Measurements from ENCODE around the gene P2RY11. TPM values are rescaled to one million over a fixed set of nuclear protein-coding genes. Genes with fewer than 3 reads are reported as not detected.

P2RY11 gene
- total RNA-seq, 1 donor from 2014 or later = 15.7 TPM

DNA sequence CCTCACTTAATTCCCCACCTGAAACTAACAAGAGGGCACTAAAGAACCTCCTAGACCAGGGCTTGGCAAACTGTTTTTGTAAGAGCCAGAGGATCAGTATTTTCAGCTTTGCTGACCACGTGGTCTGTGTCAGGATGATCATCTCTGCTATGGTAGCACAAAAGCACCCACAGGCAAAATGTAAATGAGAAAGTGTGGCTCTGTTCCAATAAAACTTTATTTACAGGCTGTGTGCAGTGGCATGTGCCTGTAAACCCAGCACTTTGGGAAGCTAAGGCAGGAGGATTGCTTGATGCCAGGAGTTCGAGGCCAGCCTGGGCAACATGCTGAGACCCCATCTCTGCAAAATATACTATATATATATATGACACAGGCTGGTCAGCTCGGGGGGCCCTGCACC, 52.0 kb downstream of the P2RY11 start:
- no peaks in the 10 kb centered on the region for H3K4me1 Mint-ChIP-seq (ENCODE audit: unreplicated experiment)
- H3K27me3 Mint-ChIP-seq (ENCODE audit: unreplicated experiment) = no peaks in the 10 kb centered on the region
- no peak overlapping the region for H3K4me3 Mint-ChIP-seq (ENCODE audit: unreplicated experiment)
- TF ChIP-seq CTCF (IDR thresholded peaks at IDR 0.05) = no peak
- H3K9me3 Mint-ChIP-seq (ENCODE audit: unreplicated experiment) = no peaks in the 10 kb centered on the region
- DNase-seq (ENCODE audit: extremely low spot score, unreplicated experiment) = no peak
- no peak overlapping the region for H3K27ac Mint-ChIP-seq (ENCODE audit: unreplicated experiment)
- peaks cover 36% of the 10 kb centered on the region for H3K36me3 Mint-ChIP-seq (ENCODE audit: unreplicated experiment)

Other genes with a start within 250 kb of the P2RY11 start
- 208 and 236 TPM in 2 replicates for gene OLFM2, start 175.2 kb upstream of the P2RY11 start, total RNA-seq
- gene COL5A3, start 101.2 kb upstream of the P2RY11 start, total RNA-seq = 68.7 and 80.9 TPM in 2 replicates
- gene RDH8, start 98.2 kb upstream of the P2RY11 start, total RNA-seq = not detected in 2 replicates
- gene SHFL, start 25.4 kb upstream of the P2RY11 start, total RNA-seq = 35.9 and 38.7 TPM in 2 replicates
- 0.18 and 0.21 TPM in 2 replicates for gene ANGPTL6, start 9.0 kb upstream of the P2RY11 start, total RNA-seq
- gene PPAN, start 5.3 kb upstream of the P2RY11 start, total RNA-seq = 34.4 and 40.9 TPM in 2 replicates
- 209 and 217 TPM in 2 replicates for gene EIF3G, start 8.2 kb downstream of the P2RY11 start, total RNA-seq
- 82.3 and 87.2 TPM in 2 replicates for gene DNMT1, start 83.3 kb downstream of the P2RY11 start, total RNA-seq
- gene S1PR2, start 119.6 kb downstream of the P2RY11 start, total RNA-seq = 21.8 and 23.6 TPM in 2 replicates
- 53.4 and 57.0 TPM in 2 replicates for gene MRPL4, start 140.5 kb downstream of the P2RY11 start, total RNA-seq
- 31.8 and 35.5 TPM in 2 replicates for gene ICAM1, start 159.4 kb downstream of the P2RY11 start, total RNA-seq
- gene ICAM4, start 175.3 kb downstream of the P2RY11 start, total RNA-seq = not detected in 2 replicates
- 1.7 and 2.0 TPM in 2 replicates for gene ICAM5, start 178.3 kb downstream of the P2RY11 start, total RNA-seq
- gene ZGLP1, start 198.1 kb downstream of the P2RY11 start, total RNA-seq = 6.8 and 7.6 TPM in 2 replicates
- gene FDX2, start 204.3 kb downstream of the P2RY11 start, total RNA-seq = 21.5 and 27.4 TPM in 2 replicates
- gene RAVER1, start 221.8 kb downstream of the P2RY11 start, total RNA-seq = 36.8 and 45.8 TPM in 2 replicates
- gene ICAM3, start 227.9 kb downstream of the P2RY11 start, total RNA-seq = 7.2 and 9.8 TPM in 2 replicates

Data from osteocyte (in vitro differentiated cells).